Measurements from ENCODE around the gene MTHFD1. TPM values are rescaled to one million over a fixed set of nuclear protein-coding genes. Genes with fewer than 3 reads are reported as not detected.
"Not testable (repeated sequence)": the region's sequence is repeated elsewhere in the genome, so short reads cannot be mapped to it uniquely, and the experiment has no call there.

MTHFD1 gene
- total RNA-seq, 2 donors from 2014 or later, result 26.1 to 34.7 TPM

GRCh38 chr14:64387232-64387781 lies 846 bp upstream of the MTHFD1 start:
- Histone ChIP-seq H3K27me3 (replicated peaks; ENCODE audit: insufficient read depth) (no peaks in the 10 kb centered on the region), H3K36me3 (no peaks in the 10 kb centered on the region), H3K27ac (peak overlapping the region; percentile 70 to 83), H3K4me3 (peak overlapping the region; percentile 61 to 67), H3K9me3 (no peaks in the 10 kb centered on the region), H3K4me1 (replicated peaks) (no peaks in the 10 kb centered on the region)
- 4% methylated on average over 20 of the region's 28 CpGs for WGBS
- DNase-seq (ENCODE audit: low spot score), result peak; percentile 19
- TF ChIP-seq POLR2A (IDR thresholded peaks at IDR 0.05) (no peak), CTCF (IDR thresholded peaks at IDR 0.05) (no peak), POLR2AphosphoS5 (IDR thresholded peaks at IDR 0.05) (no peak)
- intact Hi-C loops (cut with DNase I), result loop anchor here (5.0 kb wide), 1 partner anchor 45 kb away; no protein-coding TSS in a partner anchor

GRCh38 chr14:64388533-64389285 lies 556 bp downstream of the MTHFD1 start:
- H3K27ac ChIP-seq, result peak overlapping the region; percentile 70 to 83
- H3K4me3 ChIP-seq, result peak overlapping the region; percentile 61 to 67
- no peaks in the 10 kb centered on the region for H3K27me3 ChIP-seq (replicated peaks; ENCODE audit: insufficient read depth)
- TF ChIP-seq POLR2A (IDR thresholded peaks at IDR 0.05), result no peak
- TF ChIP-seq POLR2AphosphoS5 (IDR thresholded peaks at IDR 0.05), result no peak
- TF ChIP-seq CTCF (IDR thresholded peaks at IDR 0.05), result no peak
- intact Hi-C loops (cut with DNase I), result loop anchor here (5.0 kb wide), 1 partner anchor 46 kb away; no protein-coding TSS in a partner anchor
- peak; percentile 29 for DNase-seq (ENCODE audit: low spot score)
- H3K4me1 ChIP-seq (replicated peaks), result no peaks in the 10 kb centered on the region
- 0% methylated on average over 18 of the region's 18 CpGs for WGBS
- no peaks in the 10 kb centered on the region for H3K36me3 ChIP-seq
- no peaks in the 10 kb centered on the region for H3K9me3 ChIP-seq

DNA sequence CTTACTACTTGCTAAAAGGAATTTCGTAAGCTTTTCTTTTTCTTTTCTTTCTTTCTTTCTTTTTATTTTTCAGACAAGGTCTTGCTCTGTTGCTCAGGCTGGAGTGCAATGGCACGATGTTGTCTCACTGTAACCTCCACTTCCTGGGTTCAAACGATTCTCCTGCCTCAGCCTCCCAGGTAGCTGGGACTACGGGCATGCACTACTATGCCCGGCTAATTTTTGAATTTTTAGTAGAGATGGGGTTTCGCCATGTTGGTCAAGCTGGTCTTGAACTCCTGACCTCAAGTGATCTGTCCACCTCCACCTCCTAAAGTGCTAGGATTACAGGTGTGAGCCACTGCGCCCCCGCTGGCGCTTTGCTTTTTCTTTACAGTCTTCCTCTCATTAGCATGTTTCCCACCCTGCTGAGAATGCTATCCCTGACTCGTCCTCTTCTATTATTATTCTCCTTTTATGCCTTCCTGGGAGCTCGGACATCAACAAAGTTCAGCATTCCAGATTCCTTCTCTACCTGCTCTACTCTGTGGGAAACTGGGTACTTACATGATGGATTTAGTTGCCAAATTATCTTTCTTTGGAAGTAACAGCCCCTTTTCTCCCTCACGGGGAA lies 3.1 kb downstream of the MTHFD1 start:
- Histone ChIP-seq H3K36me3 (no peaks in the 10 kb centered on the region), H3K4me3 (no peak overlapping the region), H3K9me3 (no peaks in the 10 kb centered on the region), H3K4me1 (replicated peaks) (no peaks in the 10 kb centered on the region), H3K27me3 (replicated peaks; ENCODE audit: insufficient read depth) (no peaks in the 10 kb centered on the region), H3K27ac (no peak overlapping the region)
- TF ChIP-seq POLR2AphosphoS5 (IDR thresholded peaks at IDR 0.05) (no peak), CTCF (IDR thresholded peaks at IDR 0.05) (no peak), POLR2A (IDR thresholded peaks at IDR 0.05) (no peak)
- intact Hi-C loops (cut with DNase I), result no loop called here
- WGBS, result 86% methylated on average over 12 of the region's 12 CpGs
- no peak for DNase-seq (ENCODE audit: low spot score)

DNA sequence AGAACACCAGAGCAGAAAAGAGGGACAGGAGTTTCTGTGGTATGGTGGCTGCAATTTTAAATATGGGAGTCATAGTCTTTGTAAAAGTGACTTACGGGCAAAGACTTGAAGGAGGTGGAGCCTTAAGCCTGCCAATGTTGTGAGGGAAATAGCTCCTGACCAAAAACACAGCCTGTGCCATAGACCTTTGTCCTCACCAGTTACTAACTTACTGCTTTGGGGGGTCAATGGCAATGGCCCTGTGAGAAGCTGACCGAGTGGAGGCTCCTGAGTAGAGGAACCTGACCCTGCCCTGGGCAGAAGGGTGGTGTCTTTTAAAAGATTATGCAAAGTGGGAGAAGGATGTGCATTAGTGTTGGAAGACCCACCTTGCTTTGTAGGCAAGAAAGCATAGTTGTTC lies 3.8 kb downstream of the MTHFD1 start:
- H3K4me3 ChIP-seq, result no peak overlapping the region
- WGBS, result 94% methylated on average over 2 of the region's 2 CpGs

DNA sequence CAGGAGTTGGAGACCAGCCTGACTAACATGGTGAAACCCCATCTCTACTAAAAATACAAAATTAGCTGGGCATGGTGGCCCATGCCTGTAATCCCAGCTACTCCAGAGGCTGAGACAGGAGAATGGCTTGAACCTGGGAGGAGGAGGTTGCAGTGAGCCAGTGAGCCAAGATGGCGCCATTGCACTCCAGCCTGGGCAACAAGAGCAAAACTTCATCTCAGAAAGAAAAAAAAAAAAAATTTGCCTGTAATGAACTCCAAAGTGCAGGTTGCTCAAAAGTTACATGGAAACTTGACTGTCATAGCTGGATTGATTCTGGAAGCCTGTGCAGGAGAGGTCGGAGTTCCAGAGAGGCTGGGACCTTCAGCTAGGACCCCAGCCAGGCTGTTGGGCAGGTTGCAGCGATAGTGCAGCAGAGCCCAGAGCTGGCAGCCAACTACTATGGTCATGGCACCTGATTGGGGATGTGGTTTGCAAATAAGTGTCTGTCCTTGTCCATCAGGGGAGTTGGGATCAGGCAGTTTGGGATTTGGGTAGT lies 5.1 kb downstream of the MTHFD1 start:
- H3K36me3 ChIP-seq; H3K4me3 ChIP-seq; H3K27ac ChIP-seq; intact Hi-C loops (cut with DNase I); DNase-seq (ENCODE audit: low spot score); H3K4me1 ChIP-seq (replicated peaks); H3K9me3 ChIP-seq; H3K27me3 ChIP-seq (replicated peaks; ENCODE audit: insufficient read depth): not testable (repeated sequence)
- WGBS, result 100% methylated on average over 3 of the region's 3 CpGs

More for the DNA sequence above, 3.8 kb downstream of the MTHFD1 start:
- no peak overlapping the region for H3K27ac ChIP-seq
- no peaks in the 10 kb centered on the region for H3K36me3 ChIP-seq
- no peak for DNase-seq (ENCODE audit: low spot score)
- H3K4me1 ChIP-seq (replicated peaks), result no peaks in the 10 kb centered on the region
- H3K27me3 ChIP-seq (replicated peaks; ENCODE audit: insufficient read depth), result no peaks in the 10 kb centered on the region
- TF ChIP-seq POLR2AphosphoS5 (IDR thresholded peaks at IDR 0.05), result no peak
- no peak for TF ChIP-seq CTCF (IDR thresholded peaks at IDR 0.05)
- no peak for TF ChIP-seq POLR2A (IDR thresholded peaks at IDR 0.05)
- no peaks in the 10 kb centered on the region for H3K9me3 ChIP-seq
- intact Hi-C loops (cut with DNase I), result no loop called here
